Mucosa of rectum (tissue), 2 donors: ENCODE data around the gene ASNSD1.

Experiments
- H3K27ac ChIP-seq, 2 donors: one replicate each; pipeline ENCODE4 v1.7.0; 2013; ENCODE audit warnings: inconsistent platforms in 2 of 2, low read depth in 2 of 2, low read length in 2 of 2
- H3K27me3 ChIP-seq, 2 donors: one replicate each; pipeline ENCODE4 v1.7.0; 2013; ENCODE audit warnings: low read length in 2 of 2; ENCODE audit not compliant: control insufficient read depth in 2 of 2, insufficient read depth in 2 of 2
- H3K36me3 ChIP-seq, 2 donors: one replicate each; pipeline ENCODE4 v1.7.0; 2013; ENCODE audit warnings: low read length in 2 of 2; ENCODE audit not compliant: control insufficient read depth in 2 of 2, insufficient read depth in 2 of 2
- H3K4me1 ChIP-seq, 2 donors: one replicate each; pipeline ENCODE4 v1.7.0; 2013; ENCODE audit warnings: low read length in 2 of 2, mild to moderate bottlenecking in 1 of 2; ENCODE audit not compliant: control insufficient read depth in 2 of 2, insufficient read depth in 2 of 2
- H3K4me3 ChIP-seq, 2 donors: one replicate each; pipeline ENCODE4 v1.7.0; 2013; ENCODE audit warnings: low read length in 2 of 2
- H3K9ac ChIP-seq, 2 donors: one replicate each; pipeline ENCODE4 v1.7.0; 2013; ENCODE audit warnings: low read length in 2 of 2, low read depth in 1 of 2, mild to moderate bottlenecking in 1 of 2
- H3K9me3 ChIP-seq, 2 donors: one replicate each; pipeline ENCODE4 v1.7.0; 2013; ENCODE audit warnings: low read length in 2 of 2; ENCODE audit not compliant: control insufficient read depth in 2 of 2
- donor health status: healthy.
- donor health status: Normal muscosa, but diverticular disease.

The ASNSD1 gene

GRCh38 chr2:189719571-189719970 lies 58.3 kb downstream of the ASNSD1 start:
- no peak overlapping the region for H3K9ac ChIP-seq
- no peak overlapping the region for H3K4me3 ChIP-seq
- no peaks in the 10 kb centered on the region for H3K4me1 ChIP-seq
- H3K27ac ChIP-seq = no peak overlapping the region
- no peaks in the 10 kb centered on the region for H3K36me3 ChIP-seq
- H3K27me3 ChIP-seq = no peaks in the 10 kb centered on the region
- no peaks in the 10 kb centered on the region for H3K9me3 ChIP-seq
